Keratinocyte (primary cell): Measurements from ENCODE around the gene ATP1A4. TPM values are rescaled to one million over a fixed set of nuclear protein-coding genes. Genes with fewer than 3 reads are reported as not detected.

Experiments
- DNase-seq: peaks from one replicate; pipeline ENCODE4 v3.0.0-alpha.2; 2011; ENCODE audit warnings: low read depth, missing footprints, low spot score
- FAIRE-seq: peaks from 2 replicates; lab custom pipeline; 2011; peaks lifted over from hg19 to GRCh38; lab: Jason Lieb, UNC
- H2AFZ ChIP-seq: 2 replicates; pipeline ENCODE4 v1.6.0; 2012; ENCODE audit warnings: low read length, control low read depth, inconsistent platforms; ENCODE audit not compliant: control insufficient read depth
- H3K27ac ChIP-seq: 2 replicates; pipeline ENCODE4 v1.5.1; 2011; ENCODE audit warnings: low read length; ENCODE audit not compliant: control insufficient read depth, insufficient read depth
- H3K27me3 ChIP-seq: 3 replicates; pipeline ENCODE4 v1.6.0; 2011; ENCODE audit warnings: low read length; ENCODE audit not compliant: control insufficient read depth, insufficient read depth; ENCODE audit errors: extremely low read depth
- H3K36me3 ChIP-seq, 2 experiments: 2 replicates in 1 of 2; 3 replicates in 1 of 2; pipeline ENCODE4 v1.5.1; 2011; ENCODE audit warnings: low read length in 2 of 2, mild to moderate bottlenecking in 1 of 2; ENCODE audit not compliant: control insufficient read depth in 2 of 2, insufficient read depth in 2 of 2; ENCODE audit errors: extremely low read depth in 1 of 2
- H3K4me1 ChIP-seq: 3 replicates; pipeline ENCODE4 v1.5.1; 2011; ENCODE audit warnings: low read length; ENCODE audit not compliant: control insufficient read depth, insufficient read depth; ENCODE audit errors: extremely low read depth
- H3K4me2 ChIP-seq: 3 replicates; pipeline ENCODE4 v1.6.0; 2011; ENCODE audit warnings: low read depth, low read length; ENCODE audit not compliant: control insufficient read depth, insufficient read depth; ENCODE audit errors: extremely low read depth
- H3K4me3 ChIP-seq, 3 experiments: fragments of 200-600 bp in 1 of 3; sonication (generic) in 1 of 3; 2 replicates in 2 of 3; 3 replicates in 1 of 3; pipeline ENCODE4 v1.5.1; 2011 to 2016; ENCODE audit warnings: low read length in 3 of 3, mild to moderate bottlenecking in 3 of 3, control low read depth in 2 of 3, inconsistent platforms in 1 of 3, low read depth in 1 of 3, mixed read lengths in 1 of 3, mixed run types in 1 of 3, moderate library complexity in 1 of 3; ENCODE audit not compliant: control insufficient read depth in 2 of 3, insufficient read depth in 2 of 3; ENCODE audit errors: extremely low read depth in 1 of 3
- H3K79me2 ChIP-seq: 2 replicates; pipeline ENCODE4 v1.6.0; 2012; ENCODE audit warnings: low read length; ENCODE audit not compliant: control insufficient read depth, insufficient read depth
- H3K9ac ChIP-seq: 3 replicates; pipeline ENCODE4 v1.6.0; 2011; ENCODE audit warnings: low read length; ENCODE audit not compliant: control insufficient read depth, insufficient read depth; ENCODE audit errors: extremely low read depth
- H3K9me1 ChIP-seq: 3 replicates; pipeline ENCODE4 v1.6.0; 2011; ENCODE audit warnings: low read length; ENCODE audit not compliant: control insufficient read depth, insufficient read depth; ENCODE audit errors: extremely low read depth
- H3K9me3 ChIP-seq: 2 replicates; pipeline ENCODE4 v1.5.1; 2012; ENCODE audit warnings: low read depth, low read length; ENCODE audit not compliant: control insufficient read depth
- H4K20me1 ChIP-seq: 3 replicates; pipeline ENCODE4 v1.6.0; 2011; ENCODE audit warnings: low read length; ENCODE audit not compliant: control insufficient read depth, insufficient read depth; ENCODE audit errors: extremely low read depth
- CTCF ChIP-seq, 3 experiments: IDR thresholded peaks in 1 of 3; conservative IDR thresholded peaks in 1 of 3; optimal IDR thresholded peaks in 1 of 3; 2 replicates in 2 of 3; 3 replicates in 1 of 3; pipeline versions ENCODE3 to v1.5.1; 2011; ENCODE audit warnings: low read length in 3 of 3, mild to moderate bottlenecking in 3 of 3, moderate library complexity in 2 of 3, control low read depth in 1 of 3, inconsistent platforms in 1 of 3; ENCODE audit not compliant: insufficient read depth in 2 of 3; ENCODE audit errors: extremely low read depth in 1 of 3
- EZH2 ChIP-seq: IDR thresholded peaks from one replicate; pipeline ENCODE4 v1.6.1; 2012; ENCODE audit warnings: inconsistent platforms, mild to moderate bottlenecking, low read length, moderate library complexity
- dilution Hi-C: fragments of 300-500 bp; cut with MboI; formaldehyde crosslinking; loops from one replicate; pipeline ENCODE4 v1.7.0; 2020; ENCODE audit warnings: low sequenced_read_pairs; ENCODE audit not compliant: extremely low pct_ligation_motif_present
- polyA plus RNA-seq, 5 experiments: library from polyadenylated mRNA; depleted of rRNA in 3 of 5; stranded (reverse) in 3 of 5; stranded (forward) in 1 of 5; unstranded in 1 of 5; fragments of >200 nt; gene quantifications; 1 replicate in 1 of 5; 2 replicates in 3 of 5; 3 replicates in 1 of 5; pipeline versions ENCODE4 v1.2.1 to v1.2.3, GENCODE V29; 2011 to 2012; ENCODE audit warnings: missing spikeins in 2 of 5, low read depth in 1 of 5, low replicate concordance in 1 of 5

Gene ATP1A4
- polyA plus RNA-seq, 1 donor (not counting 4 experiments of a cell fraction or from before 2014, with no cell fraction given) = not detected

GRCh38 chr1:160208557-160209320, 57.3 kb downstream of the ATP1A4 start:
- peaks cover 21% of the 10 kb centered on the region for H3K4me1 ChIP-seq
- no peaks in the 10 kb centered on the region for H3K9me1 ChIP-seq
- H3K4me3 ChIP-seq = no peak overlapping the region
- TF ChIP-seq CTCF (optimal IDR thresholded peaks at IDR 0.05 in 1 of 3, IDR thresholded peaks at IDR 0.05 in 1 of 3, conservative IDR thresholded peaks at IDR 0.05 in 1 of 3; ENCODE audit: extremely low read depth in 1 of 3, insufficient read depth in 2 of 3, low read length in 3 of 3) = no peak
- no peak overlapping the region for H3K9ac ChIP-seq
- peaks cover 7% of the 10 kb centered on the region for H4K20me1 ChIP-seq
- FAIRE-seq = no peak
- no peak for DNase-seq
- peaks cover 57% of the 10 kb centered on the region for H3K79me2 ChIP-seq
- no peaks in the 10 kb centered on the region for H3K27me3 ChIP-seq
- H2AFZ ChIP-seq = no peak overlapping the region
- no peaks in the 10 kb centered on the region for H3K9me3 ChIP-seq
- peaks cover 48 to 52% of the 10 kb centered on the region in 2 experiments for H3K36me3 ChIP-seq
- no peak overlapping the region for H3K27ac ChIP-seq
- dilution Hi-C loops = no loop called here
- H3K4me2 ChIP-seq = no peak overlapping the region

GRCh38 chr1:160209321-160210046, 58.1 kb downstream of the ATP1A4 start:
- Histone ChIP-seq H4K20me1 (peaks cover 7% of the 10 kb centered on the region), H3K9me1 (no peaks in the 10 kb centered on the region), H3K79me2 (peaks cover 57% of the 10 kb centered on the region), H3K9ac (no peak overlapping the region), H3K4me2 (no peak overlapping the region), H3K9me3 (no peaks in the 10 kb centered on the region), H3K36me3 (peaks cover 53 to 58% of the 10 kb centered on the region in 2 experiments), H3K4me1 (peaks cover 20% of the 10 kb centered on the region), H3K4me3 (no peak overlapping the region), H3K27me3 (no peaks in the 10 kb centered on the region), H3K27ac (no peak overlapping the region), H2AFZ (no peak overlapping the region)
- dilution Hi-C loops = no loop called here
- TF ChIP-seq EZH2 = no peak
- no peak for TF ChIP-seq CTCF (optimal IDR thresholded peaks at IDR 0.05 in 1 of 3, IDR thresholded peaks at IDR 0.05 in 1 of 3, conservative IDR thresholded peaks at IDR 0.05 in 1 of 3; ENCODE audit: extremely low read depth in 1 of 3, insufficient read depth in 2 of 3, low read length in 3 of 3)
- no peak for FAIRE-seq
- DNase-seq = no peak
